ENCODE measurements around the gene RABGGTA. TPM values are rescaled to one million over a fixed set of nuclear protein-coding genes. Genes with fewer than 3 reads are reported as not detected.

RABGGTA gene, protein sequence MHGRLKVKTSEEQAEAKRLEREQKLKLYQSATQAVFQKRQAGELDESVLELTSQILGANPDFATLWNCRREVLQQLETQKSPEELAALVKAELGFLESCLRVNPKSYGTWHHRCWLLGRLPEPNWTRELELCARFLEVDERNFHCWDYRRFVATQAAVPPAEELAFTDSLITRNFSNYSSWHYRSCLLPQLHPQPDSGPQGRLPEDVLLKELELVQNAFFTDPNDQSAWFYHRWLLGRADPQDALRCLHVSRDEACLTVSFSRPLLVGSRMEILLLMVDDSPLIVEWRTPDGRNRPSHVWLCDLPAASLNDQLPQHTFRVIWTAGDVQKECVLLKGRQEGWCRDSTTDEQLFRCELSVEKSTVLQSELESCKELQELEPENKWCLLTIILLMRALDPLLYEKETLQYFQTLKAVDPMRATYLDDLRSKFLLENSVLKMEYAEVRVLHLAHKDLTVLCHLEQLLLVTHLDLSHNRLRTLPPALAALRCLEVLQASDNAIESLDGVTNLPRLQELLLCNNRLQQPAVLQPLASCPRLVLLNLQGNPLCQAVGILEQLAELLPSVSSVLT
- 16.0 and 27.5 TPM in 2 replicates for total RNA-seq

DNA sequence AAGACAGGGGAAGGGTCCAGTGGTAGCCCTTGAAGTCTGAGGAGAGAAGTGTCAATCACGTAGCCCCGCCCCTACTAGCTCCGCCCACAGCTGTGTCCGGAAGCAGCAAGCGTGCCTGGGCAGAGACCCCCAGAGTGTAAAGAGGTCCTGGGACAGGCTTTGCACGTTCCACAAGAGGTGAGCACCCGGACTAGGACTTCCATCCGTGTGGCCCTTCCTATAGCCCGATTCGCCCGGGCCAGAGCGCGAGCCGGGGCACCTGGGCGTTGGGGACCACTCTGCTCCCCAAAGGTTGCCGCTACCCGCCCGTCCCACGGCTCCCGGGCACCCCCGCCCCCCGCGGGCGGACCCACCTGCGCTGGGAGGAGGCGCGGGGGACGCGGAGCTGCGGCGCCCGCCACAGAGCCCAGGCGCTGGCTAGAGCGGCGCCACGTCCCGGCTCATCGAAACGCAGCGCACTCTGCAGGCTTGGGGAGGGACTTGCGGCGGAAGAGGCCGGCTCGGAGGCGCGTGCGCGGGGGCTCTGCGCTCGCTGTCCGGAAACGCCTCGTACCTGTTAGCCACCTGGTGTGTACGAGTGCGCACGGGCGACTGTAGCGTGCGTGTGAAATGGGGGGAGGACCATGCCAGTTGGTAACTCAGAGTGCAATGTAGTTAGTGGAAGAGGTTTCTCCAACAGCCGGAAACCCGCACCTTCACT lies at the start of gene RABGGTA:
RABGGTA (minus strand) TSS at position 464 of the 700 bp plus-strand sequence. CDS start 482 bp downstream, outside the sequence.

DNA sequence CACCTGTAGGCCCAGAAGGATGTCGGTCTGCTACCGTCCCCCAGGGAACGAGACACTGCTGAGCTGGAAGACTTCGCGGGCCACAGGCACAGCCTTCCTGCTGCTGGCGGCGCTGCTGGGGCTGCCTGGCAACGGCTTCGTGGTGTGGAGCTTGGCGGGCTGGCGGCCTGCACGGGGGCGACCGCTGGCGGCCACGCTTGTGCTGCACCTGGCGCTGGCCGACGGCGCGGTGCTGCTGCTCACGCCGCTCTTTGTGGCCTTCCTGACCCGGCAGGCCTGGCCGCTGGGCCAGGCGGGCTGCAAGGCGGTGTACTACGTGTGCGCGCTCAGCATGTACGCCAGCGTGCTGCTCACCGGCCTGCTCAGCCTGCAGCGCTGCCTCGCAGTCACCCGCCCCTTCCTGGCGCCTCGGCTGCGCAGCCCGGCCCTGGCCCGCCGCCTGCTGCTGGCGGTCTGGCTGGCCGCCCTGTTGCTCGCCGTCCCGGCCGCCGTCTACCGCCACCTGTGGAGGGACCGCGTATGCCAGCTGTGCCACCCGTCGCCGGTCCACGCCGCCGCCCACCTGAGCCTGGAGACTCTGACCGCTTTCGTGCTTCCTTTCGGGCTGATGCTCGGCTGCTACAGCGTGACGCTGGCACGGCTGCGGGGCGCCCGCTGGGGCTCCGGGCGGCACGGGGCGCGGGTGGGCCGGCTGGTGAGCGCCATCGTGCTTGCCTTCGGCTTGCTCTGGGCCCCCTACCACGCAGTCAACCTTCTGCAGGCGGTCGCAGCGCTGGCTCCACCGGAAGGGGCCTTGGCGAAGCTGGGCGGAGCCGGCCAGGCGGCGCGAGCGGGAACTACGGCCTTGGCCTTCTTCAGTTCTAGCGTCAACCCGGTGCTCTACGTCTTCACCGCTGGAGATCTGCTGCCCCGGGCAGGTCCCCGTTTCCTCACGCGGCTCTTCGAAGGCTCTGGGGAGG lies 39.5 kb upstream of the RABGGTA start, which contains the start of gene LTB4R:
LTB4R (plus strand) TSS at position 857 of the 959 bp plus-strand sequence. CDS start 4,150 bp downstream, outside the sequence.

DNA sequence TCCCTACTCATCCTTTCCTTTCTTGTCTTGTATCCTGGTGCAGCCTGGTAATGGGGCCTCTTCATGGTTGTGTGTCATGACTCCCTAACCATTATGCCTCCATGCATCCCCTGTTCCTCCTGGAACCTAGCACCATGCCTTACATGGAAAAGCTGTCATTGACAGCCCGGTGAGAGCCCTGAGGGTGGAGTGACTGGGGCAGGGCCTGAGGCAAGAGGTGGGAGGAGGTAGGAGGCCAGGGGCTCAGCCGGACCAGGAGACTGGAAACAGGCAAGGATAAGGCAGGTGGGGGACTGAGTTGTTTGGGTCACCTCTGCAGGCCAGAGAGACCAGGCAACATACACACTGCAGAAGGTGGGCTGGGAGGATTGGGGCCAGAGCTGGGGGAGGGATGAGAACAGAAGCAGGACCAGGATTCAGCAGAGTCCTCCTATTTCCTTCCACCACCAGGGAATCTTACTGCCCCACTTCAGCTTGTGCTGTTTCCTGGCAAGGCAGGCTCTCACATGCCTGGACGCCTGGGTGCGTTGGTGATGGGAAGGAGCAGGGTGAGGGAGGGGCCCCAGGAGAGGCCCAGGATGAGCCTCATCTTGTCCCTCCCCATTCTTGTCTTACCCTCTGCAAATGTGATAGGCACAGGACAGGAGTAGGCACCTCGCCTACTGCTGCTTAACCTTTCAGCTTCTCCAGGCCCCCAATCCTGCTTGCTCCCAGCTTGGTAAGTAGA lies 38.3 kb upstream of the RABGGTA start, which contains the start of gene LTB4R2:
LTB4R2 (plus strand) TSS at position 603 of the 727 bp plus-strand sequence. CDS start 525 bp downstream, outside the sequence.

DNA sequence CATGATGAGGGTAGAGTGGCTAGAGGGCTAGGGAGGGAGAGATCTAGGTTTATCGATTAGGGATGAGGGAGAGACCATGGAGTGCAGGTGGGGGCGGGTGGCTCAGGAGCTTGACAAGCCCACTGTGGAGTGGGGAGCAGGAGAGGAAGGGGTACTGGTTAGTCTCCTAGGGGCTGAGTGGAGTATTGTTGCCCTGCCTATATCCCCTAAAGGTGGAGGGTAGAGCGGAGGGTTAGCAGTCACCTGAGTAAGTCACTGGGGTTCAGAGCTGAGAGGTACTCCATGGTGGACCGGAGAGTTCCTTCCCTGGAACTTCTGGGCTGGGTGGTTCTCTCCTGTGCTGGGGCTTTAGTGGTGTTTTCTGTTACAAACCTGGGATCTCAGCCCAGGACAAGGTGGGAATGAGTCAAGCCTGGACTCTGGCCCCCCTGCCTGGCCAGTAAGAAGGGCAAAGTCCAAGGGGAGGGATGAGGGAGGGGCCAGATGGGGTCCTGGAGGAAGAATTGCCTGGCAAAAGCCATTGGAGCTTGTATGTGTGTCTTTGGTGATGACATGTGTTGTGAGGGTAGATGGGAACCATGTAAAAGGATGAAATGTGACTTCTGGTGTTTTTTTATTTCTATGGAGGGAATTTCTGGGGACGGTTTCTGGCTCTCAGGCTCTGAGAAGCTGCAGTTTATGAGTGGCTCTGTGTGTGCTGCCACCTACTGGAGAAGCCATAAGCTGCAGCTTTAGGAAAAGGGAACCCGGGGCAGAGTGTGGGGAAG lies 36.4 kb upstream of the RABGGTA start, which contains the start of gene CIDEB:
CIDEB (minus strand) TSS at position 403 of the 767 bp plus-strand sequence; CDS start at position 284, 119 bp downstream.

DNA sequence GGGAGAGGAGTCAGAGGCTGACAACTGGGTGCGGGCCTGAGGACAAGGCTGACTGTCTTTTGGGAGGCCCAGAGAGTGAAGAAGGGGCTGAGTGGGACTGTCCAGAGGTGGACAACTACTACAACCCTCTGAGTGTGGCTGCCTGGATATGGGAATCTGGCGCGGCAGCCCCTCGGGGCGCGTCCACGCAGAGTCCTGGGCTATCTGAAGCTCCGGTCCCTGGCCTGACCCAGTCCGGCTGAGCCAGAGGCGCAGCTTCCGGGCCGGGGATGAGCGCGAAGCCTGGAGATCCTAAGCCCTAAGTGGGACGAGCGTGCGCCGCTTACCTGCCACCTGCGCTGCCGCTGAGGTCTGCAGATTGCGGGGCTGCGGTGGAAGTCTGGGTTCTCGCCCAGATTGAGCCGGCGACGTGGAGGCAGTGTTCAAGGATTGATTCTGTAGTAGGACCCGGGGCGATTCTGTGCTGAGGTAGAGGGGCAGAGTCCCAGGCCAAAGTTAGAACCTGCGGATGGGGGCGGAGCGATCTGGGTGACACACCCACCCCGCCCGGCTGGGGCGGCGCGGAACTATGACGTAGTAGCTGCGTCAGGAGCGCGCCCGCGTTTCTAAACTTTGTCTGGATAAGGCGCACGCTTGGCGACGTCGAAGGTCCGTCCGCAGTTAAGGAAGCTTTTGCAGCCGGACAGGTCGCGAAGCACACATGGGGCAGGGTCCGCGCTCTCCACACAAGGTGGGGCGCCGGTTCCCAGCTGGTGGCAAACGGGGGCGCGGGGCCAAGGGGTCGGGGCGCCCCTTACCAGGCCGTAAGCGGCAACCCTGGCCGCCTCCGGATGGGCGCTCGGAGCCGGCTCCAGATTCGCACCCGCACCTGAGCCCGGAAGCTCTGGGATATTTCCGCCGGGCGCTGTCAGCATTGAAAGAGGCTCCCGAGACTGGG lies 28.1 kb upstream of the RABGGTA start, which contains the start of the genes DHRS1 and NOP9:
DHRS1 (minus strand) TSS at position 526 of the 937 bp plus-strand sequence. CDS start 674 bp downstream, outside the sequence.
NOP9 (plus strand) TSS at position 596 of the 937 bp plus-strand sequence; CDS start at position 701, 105 bp downstream.

DNA sequence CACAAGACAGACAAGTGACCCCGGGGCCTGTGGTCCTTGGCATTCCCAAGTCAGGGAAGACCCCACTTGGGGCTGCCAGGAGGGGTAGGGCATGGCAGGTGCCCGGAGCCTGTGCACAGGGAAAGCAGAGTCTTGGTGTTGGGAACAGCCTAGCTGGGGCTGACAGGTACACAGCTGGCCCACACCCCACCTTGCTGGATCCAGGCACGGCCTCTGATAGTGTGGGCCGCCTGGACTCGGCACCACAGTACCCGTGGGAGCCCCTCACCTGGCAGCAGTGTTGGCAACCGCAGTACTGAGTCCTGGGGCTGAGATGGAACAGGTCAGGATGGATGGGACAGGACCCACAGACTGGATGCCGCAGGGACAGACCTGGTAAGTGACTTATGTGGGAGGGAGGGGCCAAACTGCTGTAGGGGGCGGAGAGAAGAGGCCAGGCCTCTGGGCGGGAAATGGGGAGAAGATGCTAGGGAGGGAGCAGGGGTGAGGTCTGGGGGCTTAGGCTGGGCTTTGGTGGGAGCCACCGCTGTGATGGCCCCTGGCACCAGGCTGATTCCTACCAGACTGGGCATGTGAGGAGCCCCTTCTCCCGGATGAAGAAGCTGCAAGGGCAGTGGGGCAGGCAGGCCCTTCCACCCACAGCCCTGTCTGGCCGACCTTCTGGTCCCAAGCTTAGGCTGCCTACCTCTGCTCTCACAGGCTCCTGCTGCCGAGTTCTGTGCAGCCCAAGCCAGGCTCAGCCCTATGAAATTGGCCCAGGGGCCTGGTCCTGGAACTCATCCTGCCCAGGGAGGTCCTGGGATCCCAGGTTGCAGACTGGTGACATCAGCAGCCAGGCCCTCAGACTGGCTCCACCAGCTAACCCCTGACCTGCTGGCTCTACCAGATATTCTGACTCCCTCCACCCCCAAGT lies 8.3 kb downstream of the RABGGTA start, which contains the start of gene TGM1:
TGM1 (minus strand) TSS at position 357 of the 913 bp plus-strand sequence. CDS start 825 bp downstream, outside the sequence.

DNA sequence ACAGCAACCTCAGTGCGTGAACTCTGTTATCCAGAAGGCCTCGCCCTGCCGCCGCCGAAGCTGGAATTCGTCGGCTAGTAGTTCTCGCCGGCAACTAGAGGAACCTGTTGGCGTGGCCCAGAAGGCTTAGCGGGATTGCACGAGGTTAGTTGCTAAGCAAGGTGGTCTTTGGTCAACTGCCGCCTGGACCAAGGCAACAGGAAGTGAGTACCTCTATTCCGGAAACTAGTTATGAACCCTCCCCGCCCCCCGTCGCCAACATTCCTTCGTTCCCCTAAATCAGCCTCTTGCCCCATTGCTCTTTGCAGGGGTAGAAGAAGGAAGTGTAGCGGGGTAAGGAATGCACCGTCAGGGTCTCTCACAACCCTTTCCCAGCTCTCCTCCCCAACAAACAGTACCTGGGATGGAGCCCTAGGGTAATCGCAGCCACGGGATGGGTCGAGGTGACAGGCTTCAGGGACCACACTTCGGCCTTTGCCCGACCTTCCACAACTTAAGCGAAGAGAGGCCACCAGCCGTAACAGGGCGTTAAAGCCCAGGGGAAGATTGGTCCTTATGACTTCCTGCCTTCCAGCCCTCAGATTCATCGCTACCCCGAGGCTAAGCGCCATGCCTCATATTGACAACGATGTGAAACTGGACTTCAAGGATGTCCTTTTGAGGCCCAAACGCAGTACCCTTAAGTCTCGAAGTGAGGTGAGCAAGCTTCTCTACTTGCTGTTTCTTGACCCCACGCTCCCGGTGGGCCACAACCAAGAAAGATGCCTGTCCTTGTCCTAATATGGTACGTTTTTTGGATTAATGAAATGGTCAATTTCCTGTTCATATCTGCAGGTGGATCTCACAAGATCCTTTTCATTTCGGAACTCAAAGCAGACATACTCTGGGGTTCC lies 38.5 kb downstream of the RABGGTA start, which contains the start of gene GMPR2:
GMPR2 (plus strand) TSS at position 285 of the 893 bp plus-strand sequence; CDS start at position 610, 325 bp downstream.

DNA sequence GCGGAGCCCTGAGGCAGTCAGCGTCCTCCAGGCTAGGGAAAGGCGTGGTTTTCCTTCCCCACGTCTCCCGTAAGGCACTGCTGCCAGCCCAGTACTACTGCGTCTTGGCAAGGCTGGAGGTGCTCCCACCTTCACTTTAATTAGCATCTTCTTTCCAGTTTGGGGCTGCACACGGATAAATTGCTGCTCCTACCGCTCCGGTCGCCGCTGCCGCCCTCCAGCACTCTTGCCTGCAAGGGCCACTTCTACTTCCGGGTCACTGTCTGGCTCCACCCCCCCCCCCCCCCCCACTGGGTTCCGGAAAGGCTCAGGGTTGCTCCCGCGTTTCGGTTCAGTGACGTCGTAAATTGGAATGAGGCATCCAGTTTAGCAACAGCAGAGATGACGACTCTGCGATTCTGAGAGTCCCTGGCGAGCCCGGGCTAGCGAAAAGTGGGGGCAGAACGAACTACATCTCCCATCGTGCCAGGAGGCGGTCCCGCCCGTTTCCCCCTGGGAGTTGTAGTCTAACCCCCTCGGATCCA lies 39.2 kb downstream of the RABGGTA start, which contains the start of gene NEDD8:
NEDD8 (minus strand) TSS at position 247 of the 524 bp plus-strand sequence; CDS start at position 147, 100 bp downstream.

Other genes starting within 250 kb of the RABGGTA start
- not detected in 2 replicates for gene CARMIL3, start 219.6 kb downstream of the RABGGTA start, total RNA-seq
- gene CPNE6, start 200.0 kb downstream of the RABGGTA start, total RNA-seq: not detected in 2 replicates
- gene PCK2, start 177.3 kb downstream of the RABGGTA start, total RNA-seq: 4.4 and 9.4 TPM in 2 replicates
- 58.8 and 60.2 TPM in 2 replicates for gene DCAF11, start 156.8 kb downstream of the RABGGTA start, total RNA-seq
- gene NRL, start 156.6 kb downstream of the RABGGTA start, total RNA-seq: 0.82 and 0.97 TPM in 2 replicates
- 0.13 TPM in 1 of 2 replicates, not detected in the other for gene FITM1, start 140.9 kb downstream of the RABGGTA start, total RNA-seq
- gene PSME1, start 135.4 kb downstream of the RABGGTA start, total RNA-seq: 118 and 158 TPM in 2 replicates
- gene EMC9, start 130.0 kb downstream of the RABGGTA start, total RNA-seq: 17.6 and 28.3 TPM in 2 replicates
- 124 and 147 TPM in 2 replicates for gene PSME2, start 125.0 kb downstream of the RABGGTA start, total RNA-seq
- gene RNF31, start 124.1 kb downstream of the RABGGTA start, total RNA-seq: 37.1 and 38.4 TPM in 2 replicates
- gene IRF9, start 110.3 kb downstream of the RABGGTA start, total RNA-seq: 55.4 and 72.4 TPM in 2 replicates
- 2.3 and 2.5 TPM in 2 replicates for gene REC8, start 99.5 kb downstream of the RABGGTA start, total RNA-seq
- gene IPO4, start 82.8 kb downstream of the RABGGTA start, total RNA-seq: 22.2 and 46.8 TPM in 2 replicates
- gene TM9SF1, start 76.2 kb downstream of the RABGGTA start, total RNA-seq: 30.3 and 60.7 TPM in 2 replicates
- gene TSSK4, start 65.9 kb downstream of the RABGGTA start, total RNA-seq: not detected in 2 replicates
- 13.4 and 38.1 TPM in 2 replicates for gene CHMP4A, start 58.1 kb downstream of the RABGGTA start, total RNA-seq
- gene MDP1, start 55.5 kb downstream of the RABGGTA start, total RNA-seq: 6.3 and 7.7 TPM in 2 replicates
- 259 and 308 TPM in 2 replicates for gene NEDD8, start 39.2 kb downstream of the RABGGTA start, total RNA-seq
- 97.6 and 118 TPM in 2 replicates for gene GMPR2, start 38.7 kb downstream of the RABGGTA start, total RNA-seq
- gene TINF2, start 29.0 kb downstream of the RABGGTA start, total RNA-seq: 41.1 and 55.2 TPM in 2 replicates
- 0.32 and 1.6 TPM in 2 replicates for gene TGM1, start 8.4 kb downstream of the RABGGTA start, total RNA-seq
- 6.9 and 10.8 TPM in 2 replicates for gene DHRS1, start 28.2 kb upstream of the RABGGTA start, total RNA-seq
- gene NOP9, start 28.3 kb upstream of the RABGGTA start, total RNA-seq: 18.5 and 29.8 TPM in 2 replicates
- gene CIDEB, start 36.4 kb upstream of the RABGGTA start, total RNA-seq: 3.7 and 3.8 TPM in 2 replicates
- gene LTB4R2, start 38.5 kb upstream of the RABGGTA start, total RNA-seq: 2.6 and 5.0 TPM in 2 replicates
- 2.4 and 4.2 TPM in 2 replicates for gene LTB4R, start 39.9 kb upstream of the RABGGTA start, total RNA-seq
- gene ADCY4, start 63.5 kb upstream of the RABGGTA start, total RNA-seq: 61.5 and 89.6 TPM in 2 replicates
- 4.9 TPM in 2 replicates for gene RIPK3, start 68.4 kb upstream of the RABGGTA start, total RNA-seq
- 3.2 and 7.4 TPM in 2 replicates for gene NFATC4, start 96.6 kb upstream of the RABGGTA start, total RNA-seq
- gene NYNRIN, start 127.4 kb upstream of the RABGGTA start, total RNA-seq: 7.3 and 13.8 TPM in 2 replicates
- 1.5 and 3.0 TPM in 2 replicates for gene CBLN3, start 158.1 kb upstream of the RABGGTA start, total RNA-seq
- 50.0 and 63.4 TPM in 2 replicates for gene KHNYN, start 158.4 kb upstream of the RABGGTA start, total RNA-seq
- gene SDR39U1, start 171.2 kb upstream of the RABGGTA start, total RNA-seq: 6.5 and 11.0 TPM in 2 replicates
- gene CMA1, start 236.7 kb upstream of the RABGGTA start, total RNA-seq: not detected in 2 replicates